T-helper 2 cell treated with Interferon-gamma antibody and Interleukin-4, amounts not matched to agents 100 ng/mL and 5 ng/mL, for 36 hours (primary cell): ENCODE data around the gene TOPAZ1. TPM values are rescaled to one million over a fixed set of nuclear protein-coding genes. Genes with fewer than 3 reads are reported as not detected.

ENCODE experiments used
- intact Hi-C: fragments of 100-400 bp; cut with micrococcal nuclease; formaldehyde crosslinking; loops from one replicate; pipeline ENCODE4 v1.15.1; 2023
- total RNA-seq: library from RNA; stranded (reverse); gene quantifications from 2 replicates; pipeline ENCODE4 v1.2.3, GENCODE V29; 2022

TOPAZ1 gene
- not detected in 2 replicates for total RNA-seq

GRCh38 chr3:44241706-44242105, at the start of gene TOPAZ1:
TOPAZ1 (plus strand) TSS chr3:44241886; CDS start chr3:44242054, 168 bp downstream.
- intact Hi-C loops: no loop called here

- intact Hi-C loops: loop anchor here (1.0 to 2.0 kb wide), 2 partner anchors 344 to 654 kb away; no protein-coding TSS in a partner anchor
These were observed 43.1 kb upstream of the TOPAZ1 start for GRCh38 chr3:44198284-44199269.

GRCh38 chr3:44206261-44206660, 35.4 kb upstream of the TOPAZ1 start:
- intact Hi-C loops: no loop called here

- intact Hi-C loops: no loop called here
These were observed 34.6 kb upstream of the TOPAZ1 start for GRCh38 chr3:44206862-44207652.

GRCh38 chr3:44208086-44208485, 33.6 kb upstream of the TOPAZ1 start:
- intact Hi-C loops: no loop called here

- intact Hi-C loops: no loop called here
These were observed 33.1 kb upstream of the TOPAZ1 start for GRCh38 chr3:44208568-44208967.

- intact Hi-C loops: no loop called here
These were observed 30.7 kb upstream of the TOPAZ1 start for GRCh38 chr3:44210967-44211366.

GRCh38 chr3:44222337-44222736, 19.3 kb upstream of the TOPAZ1 start:
- intact Hi-C loops: no loop called here

GRCh38 chr3:44223299-44223698, 18.4 kb upstream of the TOPAZ1 start:
- intact Hi-C loops: no loop called here

GRCh38 chr3:44224131-44224530, 17.6 kb upstream of the TOPAZ1 start:
- intact Hi-C loops: no loop called here

- intact Hi-C loops: no loop called here
These were observed 15.1 kb upstream of the TOPAZ1 start for GRCh38 chr3:44226573-44226972.

GRCh38 chr3:44227632-44228031, 14.1 kb upstream of the TOPAZ1 start:
- intact Hi-C loops: no loop called here

GRCh38 chr3:44228900-44229299, 12.8 kb upstream of the TOPAZ1 start:
- intact Hi-C loops: no loop called here

GRCh38 chr3:44232407-44232806, 9.3 kb upstream of the TOPAZ1 start:
- intact Hi-C loops: no loop called here

- intact Hi-C loops: no loop called here
These were observed 6.9 kb upstream of the TOPAZ1 start for GRCh38 chr3:44234648-44235268.

GRCh38 chr3:44235604-44236484, 5.8 kb upstream of the TOPAZ1 start:
- intact Hi-C loops: no loop called here

GRCh38 chr3:44236485-44236908, 5.2 kb upstream of the TOPAZ1 start:
- intact Hi-C loops: no loop called here

- intact Hi-C loops: no loop called here
These were observed 4.5 kb upstream of the TOPAZ1 start for GRCh38 chr3:44237161-44237560.

- intact Hi-C loops: no loop called here
These were observed 4.0 kb upstream of the TOPAZ1 start for GRCh38 chr3:44237665-44238064.

- intact Hi-C loops: no loop called here
These were observed 2.8 kb upstream of the TOPAZ1 start for GRCh38 chr3:44238889-44239288.

- intact Hi-C loops: no loop called here
These were observed 1.6 kb upstream of the TOPAZ1 start for GRCh38 chr3:44240061-44240460.
